PFSK-1 (cell line): ENCODE results near the gene CASK.

Experiments
- FOXP2 ChIP-seq: optimal IDR thresholded peaks from 2 replicates; pipeline ENCODE3; 2011; ENCODE audit warnings: borderline replicate concordance, control low read depth, inconsistent platforms; ENCODE audit not compliant: insufficient read depth; ENCODE audit errors: extremely low read length, extremely low read depth
- POLR2AphosphoS5 ChIP-seq: IDR thresholded peaks from 2 replicates; pipeline ENCODE4 v1.6.1; 2012; ENCODE audit warnings: low read depth, mild to moderate bottlenecking, control low read depth, low read length, moderate library complexity
- REST ChIP-seq, 2 experiments: IDR thresholded peaks; 2 replicates each; pipeline versions ENCODE4 v1.6.1 to v1.8.0; 2011 to 2012; ENCODE audit warnings: low read depth in 2 of 2, low read length in 2 of 2, control low read depth in 1 of 2, inconsistent platforms in 1 of 2, mild to moderate bottlenecking in 1 of 2, moderate library complexity in 1 of 2; ENCODE audit not compliant: insufficient read depth in 1 of 2
- SIN3A ChIP-seq: IDR thresholded peaks from 2 replicates; pipeline ENCODE4 v1.6.1; 2012; ENCODE audit warnings: mild to moderate bottlenecking, low read length, moderate library complexity, borderline replicate concordance; ENCODE audit not compliant: insufficient read depth
- TAF1 ChIP-seq: IDR thresholded peaks from 2 replicates; pipeline ENCODE4 v1.6.1; 2012; ENCODE audit warnings: low read length, control low read depth, borderline replicate concordance; ENCODE audit not compliant: insufficient read depth

Gene CASK

DNA sequence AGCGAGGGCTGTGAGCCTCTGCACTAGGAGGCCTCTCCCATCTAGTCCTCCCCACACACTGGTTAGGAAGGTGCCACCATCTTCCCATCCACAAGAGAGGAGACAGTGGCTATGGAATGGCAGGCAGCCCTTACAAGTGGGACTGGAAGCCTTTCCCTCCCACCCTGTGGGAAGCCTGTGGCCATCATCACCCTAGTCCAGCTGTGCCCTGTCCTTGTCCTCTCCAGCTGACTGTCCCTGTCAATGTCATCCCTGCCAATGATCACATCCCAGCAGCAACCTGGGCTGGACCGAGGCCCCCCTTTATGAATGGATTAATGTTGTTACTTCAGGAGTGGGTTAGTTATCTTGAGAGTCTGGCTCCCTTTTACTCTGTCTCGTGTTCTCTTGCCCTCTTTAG lies 423.4 kb downstream of the CASK start:
- TF ChIP-seq TAF1 = no peak
- no peak for TF ChIP-seq REST (IDR thresholded peaks at IDR 0.05; ENCODE audit: insufficient read depth in 1 of 2, low read depth in 2 of 2, low read length in 2 of 2)
- TF ChIP-seq FOXP2 = no peak
- no peak for TF ChIP-seq SIN3A
- no peak for TF ChIP-seq POLR2AphosphoS5

GRCh38 chrX:41499195-41499594 lies 424.2 kb downstream of the CASK start:
- TF ChIP-seq REST (IDR thresholded peaks at IDR 0.05; ENCODE audit: insufficient read depth in 1 of 2, low read depth in 2 of 2, low read length in 2 of 2) (no peak), SIN3A (no peak), TAF1 (no peak), POLR2AphosphoS5 (no peak), FOXP2 (no peak)

DNA sequence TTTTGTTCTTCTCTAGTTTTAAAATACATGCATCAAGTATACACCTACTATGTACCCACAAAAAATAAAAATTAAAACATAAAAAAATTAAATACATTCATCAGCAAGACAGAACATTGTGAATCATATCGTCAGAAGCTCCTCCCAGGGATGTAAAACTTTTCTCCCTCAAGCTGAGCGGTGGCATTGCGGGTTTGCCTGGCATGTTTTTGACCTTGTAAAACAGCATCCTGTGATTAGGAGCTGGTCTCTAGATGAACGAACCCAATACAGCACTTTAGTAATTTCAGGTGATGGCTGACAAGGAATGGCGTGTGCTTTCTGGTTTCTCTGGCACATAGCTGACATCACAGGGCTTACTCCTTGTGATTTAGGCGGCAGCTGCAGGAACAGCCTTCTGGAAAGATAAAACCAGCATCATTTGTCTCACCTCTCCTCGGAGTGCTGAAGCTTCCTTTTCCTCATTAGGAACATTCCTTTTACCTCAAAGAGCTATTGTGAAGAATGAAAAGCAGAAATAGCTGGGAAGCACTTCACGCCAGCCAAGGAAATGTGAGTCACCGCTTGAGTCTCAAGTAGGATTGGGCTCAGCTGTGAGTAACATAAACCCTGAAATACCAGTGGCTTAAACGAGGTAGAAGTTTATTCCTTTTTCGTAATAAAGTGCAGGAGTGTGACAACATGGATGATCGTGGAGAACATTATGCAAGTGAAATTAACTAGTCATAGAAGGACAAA lies 431.9 kb downstream of the CASK start:
- TF ChIP-seq SIN3A (no peak), POLR2AphosphoS5 (no peak), TAF1 (no peak), FOXP2 (no peak), REST (IDR thresholded peaks at IDR 0.05; ENCODE audit: insufficient read depth in 1 of 2, low read depth in 2 of 2, low read length in 2 of 2) (no peak)

- TF ChIP-seq FOXP2 (no peak), REST (IDR thresholded peaks at IDR 0.05; ENCODE audit: insufficient read depth in 1 of 2, low read depth in 2 of 2, low read length in 2 of 2) (no peak), POLR2AphosphoS5 (no peak), SIN3A (no peak), TAF1 (no peak)
Measured at GRCh38 chrX:41490446-41490845, 432.9 kb downstream of the CASK start.
